Upper lobe of right lung (tissue), 1 donor: ENCODE data around the gene PRICKLE1. TPM values are rescaled to one million over a fixed set of nuclear protein-coding genes. Genes with fewer than 3 reads are reported as not detected.

ENCODE experiments used
- ATAC-seq: fragments of 200-7000 bp; cut with Tn5 transposase; one replicate; pipeline ENCODE4 v1.9.1; 2020; ENCODE audit warnings: mild to moderate bottlenecking, moderate library complexity
- DNase-seq: peaks from one replicate; pipeline ENCODE4 v3.0.0-alpha.2; 2020
- H3K27ac ChIP-seq: fragments of 200-600 bp; one replicate; pipeline ENCODE4 v1.8.0; 2022
- H3K27me3 ChIP-seq: fragments of 200-600 bp; one replicate; pipeline ENCODE4 v1.8.0; 2022; ENCODE audit warnings: mild to moderate bottlenecking
- H3K36me3 ChIP-seq: fragments of 200-600 bp; one replicate; pipeline ENCODE4 v1.8.0; 2022
- H3K4me1 ChIP-seq: fragments of 200-600 bp; one replicate; pipeline ENCODE4 v1.8.0; 2022
- H3K4me3 ChIP-seq: fragments of 200-600 bp; one replicate; pipeline ENCODE4 v1.8.0; 2022; ENCODE audit warnings: mild to moderate bottlenecking
- H3K9me3 ChIP-seq: fragments of 200-600 bp; one replicate; pipeline ENCODE4 v1.8.0; 2022
- CTCF ChIP-seq: fragments of 200-600 bp; IDR thresholded peaks from one replicate; pipeline ENCODE4 v1.8.0; 2022; ENCODE audit warnings: antibody characterized with exemption
- intact Hi-C: fragments of 100-400 bp; cut with DNase I; formaldehyde crosslinking; loops from one replicate; pipeline ENCODE4 v1.11.0; 2022
- total RNA-seq: library from RNA; stranded (reverse); fragmentation: NEBNext Ultra II Directional; extraction: Animal tissue kit (Norgen Biotek cat#: 25700); gene quantifications from one replicate; pipeline ENCODE4 v1.2.1, GENCODE V29; 2021
- donor health status: DM: no; HTN: yes; CAD: no; lungs with severe emphysema.

Gene PRICKLE1
- total RNA-seq, 1 donor from 2014 or later: 18.4 TPM

DNA sequence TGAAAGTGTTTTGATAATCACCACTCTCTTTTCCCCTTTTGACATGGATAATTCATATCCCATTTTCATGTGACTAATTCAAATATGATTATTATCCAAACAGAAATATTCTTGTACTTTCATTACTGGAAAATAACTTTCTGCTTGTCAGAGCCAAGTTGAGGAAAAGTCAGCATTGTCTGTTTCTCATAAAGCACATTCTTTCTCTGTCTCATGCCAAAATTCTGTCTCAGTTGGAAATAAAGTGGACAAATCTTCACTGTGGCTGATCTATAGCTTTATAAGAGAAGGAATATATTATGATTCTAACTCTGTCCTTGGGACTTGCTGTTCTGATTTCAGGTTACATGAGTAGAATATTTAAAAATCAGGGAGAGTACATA is 22.7 kb upstream of the PRICKLE1 start:
- intact Hi-C loops: no loop called here
- H3K27ac ChIP-seq: no peak overlapping the region
- no peak for ATAC-seq

GRCh38 chr12:42611571-42612230 is 22.2 kb upstream of the PRICKLE1 start:
- no peak for TF ChIP-seq CTCF
- peaks cover under 1% of the 10 kb centered on the region for H3K9me3 ChIP-seq
- ATAC-seq (no peak), DNase-seq (no peak)
- intact Hi-C loops: no loop called here
- no peaks in the 10 kb centered on the region for H3K27me3 ChIP-seq
- H3K4me3 ChIP-seq: no peak overlapping the region
- H3K27ac ChIP-seq: no peak overlapping the region
- no peaks in the 10 kb centered on the region for H3K4me1 ChIP-seq
- H3K36me3 ChIP-seq: no peaks in the 10 kb centered on the region

More for the DNA sequence above, 22.7 kb upstream of the PRICKLE1 start:
- Histone ChIP-seq H3K4me3 (no peak overlapping the region), H3K27me3 (no peaks in the 10 kb centered on the region), H3K9me3 (peaks cover 6% of the 10 kb centered on the region), H3K36me3 (no peaks in the 10 kb centered on the region), H3K4me1 (no peaks in the 10 kb centered on the region)
- TF ChIP-seq CTCF: no peak
- no peak for DNase-seq

GRCh38 chr12:42609605-42610004 is 20.1 kb upstream of the PRICKLE1 start:
- TF ChIP-seq CTCF: no peak
- no peak for DNase-seq
- H3K27ac ChIP-seq: no peak overlapping the region
- no peaks in the 10 kb centered on the region for H3K4me1 ChIP-seq
- no peak for ATAC-seq
- no peaks in the 10 kb centered on the region for H3K9me3 ChIP-seq
- H3K4me3 ChIP-seq: no peak overlapping the region
- H3K36me3 ChIP-seq: no peaks in the 10 kb centered on the region
- intact Hi-C loops: no loop called here
- H3K27me3 ChIP-seq: no peaks in the 10 kb centered on the region

DNA sequence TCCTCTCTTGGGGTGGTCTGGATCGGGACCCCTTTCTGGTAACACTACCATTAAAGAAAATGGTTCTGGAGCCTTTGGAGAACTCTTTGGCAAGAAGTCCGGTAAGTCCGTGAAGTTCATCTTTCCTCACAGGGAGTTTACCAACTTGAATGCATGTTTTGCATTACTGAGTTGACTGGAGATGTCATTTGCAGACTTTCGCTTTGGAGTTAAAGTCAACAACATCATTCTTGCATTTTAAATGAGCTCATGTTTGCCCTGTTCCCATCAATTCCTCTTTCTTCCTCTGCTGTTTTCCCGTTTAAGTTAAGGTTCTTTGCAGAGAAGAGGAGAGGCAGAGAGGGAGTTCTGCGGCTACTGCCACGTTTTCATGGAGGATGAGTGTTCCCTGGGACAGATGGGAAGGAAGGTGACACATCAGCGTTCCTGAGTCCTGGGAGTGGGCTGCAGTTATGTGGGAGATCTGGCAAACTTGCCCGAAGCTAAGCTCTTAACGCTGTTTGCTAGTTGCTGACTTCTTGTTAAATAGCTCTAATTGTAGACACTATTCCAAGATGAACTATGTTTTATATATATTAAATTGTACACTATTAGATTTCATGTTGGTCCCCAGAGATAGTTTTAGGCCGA is 18.8 kb upstream of the PRICKLE1 start:
- no peaks in the 10 kb centered on the region for H3K4me1 ChIP-seq

GRCh38 chr12:42607584-42608058 is 18.1 kb upstream of the PRICKLE1 start:
- intact Hi-C loops: no loop called here

More for the DNA sequence above, 18.8 kb upstream of the PRICKLE1 start:
- Histone ChIP-seq H3K27me3 (no peaks in the 10 kb centered on the region), H3K9me3 (no peaks in the 10 kb centered on the region), H3K27ac (no peak overlapping the region), H3K4me3 (no peak overlapping the region), H3K36me3 (no peaks in the 10 kb centered on the region)
- ATAC-seq: no peak
- intact Hi-C loops: no loop called here
- no peak for TF ChIP-seq CTCF
- DNase-seq: no peak

More at GRCh38 chr12:42607584-42608058, 18.1 kb upstream of the PRICKLE1 start:
- H3K4me1 ChIP-seq: no peaks in the 10 kb centered on the region
- no peaks in the 10 kb centered on the region for H3K27me3 ChIP-seq
- no peaks in the 10 kb centered on the region for H3K9me3 ChIP-seq
- DNase-seq (no peak), ATAC-seq (no peak)
- no peak for TF ChIP-seq CTCF
- H3K36me3 ChIP-seq: no peaks in the 10 kb centered on the region
- no peak overlapping the region for H3K27ac ChIP-seq
- no peak overlapping the region for H3K4me3 ChIP-seq
